HG03469 (cell line): ENCODE data around the gene IGFBPL1.
"Not testable (repeated sequence)": the region's sequence is repeated elsewhere in the genome, so short reads cannot be mapped to it uniquely, and the experiment has no call there.

ENCODE experiments used
- ATAC-seq: cut with Tn5 transposase; IDR thresholded peaks from one replicate; pipeline ENCODE4 v1.9.1; 2021; ENCODE audit warnings: mild to moderate bottlenecking, moderate library complexity, moderate number of reproducible peaks; ENCODE audit not compliant: unreplicated experiment

The IGFBPL1 gene

GRCh38 chr9:38380872-38381534, 43.3 kb downstream of the IGFBPL1 start:
- ATAC-seq, result no peak

GRCh38 chr9:38380230-38380871, 43.9 kb downstream of the IGFBPL1 start:
- ATAC-seq, result no peak

GRCh38 chr9:38377336-38378083, 46.7 kb downstream of the IGFBPL1 start:
- ATAC-seq, result not testable (repeated sequence)

GRCh38 chr9:38376021-38376670, 48.1 kb downstream of the IGFBPL1 start:
- ATAC-seq, result no peak

GRCh38 chr9:38375572-38375963, 48.7 kb downstream of the IGFBPL1 start:
- ATAC-seq, result no peak

GRCh38 chr9:38374847-38375571, 49.2 kb downstream of the IGFBPL1 start:
- no peak for ATAC-seq

- ATAC-seq, result no peak
Observed at GRCh38 chr9:38373679-38374078, 50.6 kb downstream of the IGFBPL1 start.

- no peak for ATAC-seq
Observed at GRCh38 chr9:38372762-38373619, 51.3 kb downstream of the IGFBPL1 start.

- no peak for ATAC-seq
Observed at GRCh38 chr9:38371495-38371894, 52.8 kb downstream of the IGFBPL1 start.

GRCh38 chr9:38370176-38370575, 54.1 kb downstream of the IGFBPL1 start:
- ATAC-seq, result no peak

GRCh38 chr9:38368731-38369130, 55.5 kb downstream of the IGFBPL1 start:
- no peak for ATAC-seq

GRCh38 chr9:38367898-38368297, 56.4 kb downstream of the IGFBPL1 start:
- no peak for ATAC-seq

GRCh38 chr9:38363589-38363925, 60.7 kb downstream of the IGFBPL1 start:
- no peak for ATAC-seq

- ATAC-seq, result no peak
Observed at GRCh38 chr9:38362852-38363588, 61.2 kb downstream of the IGFBPL1 start.

GRCh38 chr9:38361473-38361850, 62.8 kb downstream of the IGFBPL1 start:
- ATAC-seq, result no peak

- ATAC-seq, result no peak
Observed at GRCh38 chr9:38360839-38361472, 63.3 kb downstream of the IGFBPL1 start.

GRCh38 chr9:38359689-38360385, 64.4 kb downstream of the IGFBPL1 start:
- ATAC-seq, result no peak

- no peak for ATAC-seq
Observed at GRCh38 chr9:38359297-38359653, 65.0 kb downstream of the IGFBPL1 start.
